ENCODE data around the gene B3GNT2.
"Not testable (repeated sequence)": the region's sequence is repeated elsewhere in the genome, so short reads cannot be mapped to it uniquely, and the experiment has no call there.

Gene B3GNT2

GRCh38 chr2:62195421-62196277 is at the start of gene B3GNT2:
B3GNT2 (plus strand) TSS chr2:62196115; CDS start chr2:62222221, 26,106 bp downstream.
- TF ChIP-seq CTCF (IDR thresholded peaks at IDR 0.05; ENCODE audit: low read depth, low read length, missing control alignments) = no peak
- peak within 1 kb of the TSS; percentile 91 for H3K4me3 ChIP-seq (replicated peaks; ENCODE audit: low read depth, low read length)
- DNase-seq (ENCODE audit: extremely low read depth, low read depth) = no peak

GRCh38 chr2:62146790-62147189 is 49.1 kb upstream of the B3GNT2 start:
- H3K4me3 ChIP-seq (replicated peaks; ENCODE audit: low read depth, low read length); DNase-seq (ENCODE audit: extremely low read depth, low read depth): not testable (repeated sequence)

GRCh38 chr2:62147610-62148301 is 48.2 kb upstream of the B3GNT2 start:
- no peak for DNase-seq (ENCODE audit: extremely low read depth, low read depth)
- no peak overlapping the region for H3K4me3 ChIP-seq (replicated peaks; ENCODE audit: low read depth, low read length)
- TF ChIP-seq CTCF (IDR thresholded peaks at IDR 0.05; ENCODE audit: low read depth, low read length, missing control alignments) = no peak

GRCh38 chr2:62149708-62150107 is 46.2 kb upstream of the B3GNT2 start:
- peak; percentile 24 for DNase-seq (ENCODE audit: extremely low read depth, low read depth)
- TF ChIP-seq CTCF (IDR thresholded peaks at IDR 0.05; ENCODE audit: low read depth, low read length, missing control alignments) = no peak
- no peak overlapping the region for H3K4me3 ChIP-seq (replicated peaks; ENCODE audit: low read depth, low read length)

- no peak for TF ChIP-seq CTCF (IDR thresholded peaks at IDR 0.05; ENCODE audit: low read depth, low read length, missing control alignments)
- no peak for DNase-seq (ENCODE audit: extremely low read depth, low read depth)
- H3K4me3 ChIP-seq (replicated peaks; ENCODE audit: low read depth, low read length) = no peak overlapping the region
These were observed 45.2 kb upstream of the B3GNT2 start for GRCh38 chr2:62150597-62151305.

GRCh38 chr2:62151306-62151638 is 44.6 kb upstream of the B3GNT2 start:
- TF ChIP-seq CTCF (IDR thresholded peaks at IDR 0.05; ENCODE audit: low read depth, low read length, missing control alignments) = no peak
- DNase-seq (ENCODE audit: extremely low read depth, low read depth) = no peak
- H3K4me3 ChIP-seq (replicated peaks; ENCODE audit: low read depth, low read length) = no peak overlapping the region

- no peak for TF ChIP-seq CTCF (IDR thresholded peaks at IDR 0.05; ENCODE audit: low read depth, low read length, missing control alignments)
- no peak for DNase-seq (ENCODE audit: extremely low read depth, low read depth)
These were observed 43.9 kb upstream of the B3GNT2 start for GRCh38 chr2:62152000-62152399.

More at GRCh38 chr2:62152000-62152399, 43.9 kb upstream of the B3GNT2 start:
- H3K4me3 ChIP-seq (replicated peaks; ENCODE audit: low read depth, low read length) = no peak overlapping the region

Data from HFF-Myc (cell line).